Measurements from ENCODE around the gene TRAPPC5.

Gene TRAPPC5

DNA sequence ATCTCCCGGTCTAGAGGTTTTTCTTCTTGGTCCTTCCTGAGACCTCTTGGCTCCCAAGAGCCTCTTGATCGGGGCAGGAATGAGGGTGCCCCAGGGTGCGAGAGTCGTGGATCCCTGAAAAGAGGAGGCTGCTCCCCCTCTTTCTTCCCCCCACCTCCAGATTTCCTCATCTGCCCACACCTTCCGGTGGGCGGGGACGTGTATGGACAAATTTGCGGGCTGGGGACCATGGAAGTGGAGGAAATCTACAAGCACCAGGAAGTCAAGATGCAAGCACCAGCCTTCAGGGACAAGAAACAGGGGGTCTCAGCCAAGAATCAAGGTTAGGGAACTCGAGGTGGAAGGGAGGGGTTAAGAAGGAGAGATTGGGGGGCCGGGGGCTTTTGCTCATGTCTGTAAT lies 3.8 kb upstream of the TRAPPC5 start, which contains the start of gene MCEMP1:
Gene MCEMP1, plus strand, starts transcription at position 237 of the 400 bp plus-strand sequence. Its CDS starts 31 bp downstream, at position 268.
- Histone ChIP-seq H3K27me3 (ENCODE audit: insufficient read depth, poor library complexity, severe bottlenecking) (no peaks in the 10 kb centered on the region), H3K27ac (replicated peaks) (peak within 1 kb of the TSS; percentile 80), H3K4me3 (replicated peaks; ENCODE audit: insufficient read depth, low read length) (peak within 1 kb of the TSS; percentile 58)
- peak; percentile 89 to 93 for DNase-seq (ENCODE audit: low read depth in 1 of 2, low spot score in 1 of 2)
- TF ChIP-seq SPI1 (IDR thresholded peaks at IDR 0.05; ENCODE audit: borderline replicate concordance, low read depth) (no peak), REST (IDR thresholded peaks at IDR 0.05; ENCODE audit: insufficient replicate concordance, low read depth) (no peak), GABPA (IDR thresholded peaks at IDR 0.05; ENCODE audit: low read depth) (no peak), POLR2AphosphoS5 (IDR thresholded peaks at IDR 0.05; ENCODE audit: low read depth) (peak; percentile 65; the same call in 1 of the 2 replicates)
- TF ChIP-seq, protein P1, sequence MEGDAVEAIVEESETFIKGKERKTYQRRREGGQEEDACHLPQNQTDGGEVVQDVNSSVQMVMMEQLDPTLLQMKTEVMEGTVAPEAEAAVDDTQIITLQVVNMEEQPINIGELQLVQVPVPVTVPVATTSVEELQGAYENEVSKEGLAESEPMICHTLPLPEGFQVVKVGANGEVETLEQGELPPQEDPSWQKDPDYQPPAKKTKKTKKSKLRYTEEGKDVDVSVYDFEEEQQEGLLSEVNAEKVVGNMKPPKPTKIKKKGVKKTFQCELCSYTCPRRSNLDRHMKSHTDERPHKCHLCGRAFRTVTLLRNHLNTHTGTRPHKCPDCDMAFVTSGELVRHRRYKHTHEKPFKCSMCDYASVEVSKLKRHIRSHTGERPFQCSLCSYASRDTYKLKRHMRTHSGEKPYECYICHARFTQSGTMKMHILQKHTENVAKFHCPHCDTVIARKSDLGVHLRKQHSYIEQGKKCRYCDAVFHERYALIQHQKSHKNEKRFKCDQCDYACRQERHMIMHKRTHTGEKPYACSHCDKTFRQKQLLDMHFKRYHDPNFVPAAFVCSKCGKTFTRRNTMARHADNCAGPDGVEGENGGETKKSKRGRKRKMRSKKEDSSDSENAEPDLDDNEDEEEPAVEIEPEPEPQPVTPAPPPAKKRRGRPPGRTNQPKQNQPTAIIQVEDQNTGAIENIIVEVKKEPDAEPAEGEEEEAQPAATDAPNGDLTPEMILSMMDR (IDR thresholded peaks at IDR 0.05; ENCODE audit: insufficient read depth, low read length) = no peak

DNA sequence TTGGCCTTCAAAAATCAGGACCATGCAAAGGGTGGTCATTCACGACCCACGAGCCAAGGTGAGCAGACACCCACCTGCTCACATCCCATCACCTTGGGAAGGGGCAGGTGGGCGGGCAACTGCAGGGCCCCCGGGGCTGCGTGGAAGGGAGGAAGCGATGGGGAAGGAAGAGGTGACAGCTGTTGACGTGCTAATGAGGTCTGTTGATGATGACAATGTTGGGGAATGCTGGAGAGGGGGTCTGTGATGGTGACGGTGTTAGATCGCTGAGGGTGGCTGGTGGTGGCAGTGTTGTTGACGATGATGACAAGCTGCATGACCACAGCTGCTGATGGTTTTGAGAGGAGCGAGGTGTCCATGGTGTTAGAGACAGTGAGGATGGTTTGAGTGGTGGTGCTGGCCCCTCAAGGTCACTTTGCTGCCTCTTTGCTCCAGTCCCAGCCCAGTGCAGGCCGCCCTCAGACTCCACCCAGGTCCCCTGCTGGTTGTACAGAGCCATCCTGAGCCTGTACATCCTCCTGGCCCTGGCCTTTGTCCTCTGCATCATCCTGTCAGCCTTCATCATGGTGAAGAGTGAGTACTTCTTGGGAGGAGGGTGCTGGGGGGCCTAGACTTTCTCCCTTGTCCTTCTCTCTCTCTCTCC lies 2.8 kb upstream of the TRAPPC5 start:
- Histone ChIP-seq H3K27me3 (ENCODE audit: insufficient read depth, poor library complexity, severe bottlenecking) (no peaks in the 10 kb centered on the region), H3K4me3 (replicated peaks; ENCODE audit: insufficient read depth, low read length) (peak overlapping the region; percentile 58), H3K27ac (replicated peaks) (peak overlapping the region; percentile 80)
- DNase-seq (ENCODE audit: low read depth in 1 of 2, low spot score in 1 of 2) = peak in 1 of 2 experiments; percentile 39
- no peak for TF ChIP-seq REST (IDR thresholded peaks at IDR 0.05; ENCODE audit: insufficient replicate concordance, low read depth)
- no peak for TF ChIP-seq SPI1 (IDR thresholded peaks at IDR 0.05; ENCODE audit: borderline replicate concordance, low read depth)
- TF ChIP-seq POLR2AphosphoS5 (IDR thresholded peaks at IDR 0.05; ENCODE audit: low read depth) = no peak
- no peak for TF ChIP-seq GABPA (IDR thresholded peaks at IDR 0.05; ENCODE audit: low read depth)
- TF ChIP-seq, protein P1 (IDR thresholded peaks at IDR 0.05; ENCODE audit: insufficient read depth, low read length) = no peak

DNA sequence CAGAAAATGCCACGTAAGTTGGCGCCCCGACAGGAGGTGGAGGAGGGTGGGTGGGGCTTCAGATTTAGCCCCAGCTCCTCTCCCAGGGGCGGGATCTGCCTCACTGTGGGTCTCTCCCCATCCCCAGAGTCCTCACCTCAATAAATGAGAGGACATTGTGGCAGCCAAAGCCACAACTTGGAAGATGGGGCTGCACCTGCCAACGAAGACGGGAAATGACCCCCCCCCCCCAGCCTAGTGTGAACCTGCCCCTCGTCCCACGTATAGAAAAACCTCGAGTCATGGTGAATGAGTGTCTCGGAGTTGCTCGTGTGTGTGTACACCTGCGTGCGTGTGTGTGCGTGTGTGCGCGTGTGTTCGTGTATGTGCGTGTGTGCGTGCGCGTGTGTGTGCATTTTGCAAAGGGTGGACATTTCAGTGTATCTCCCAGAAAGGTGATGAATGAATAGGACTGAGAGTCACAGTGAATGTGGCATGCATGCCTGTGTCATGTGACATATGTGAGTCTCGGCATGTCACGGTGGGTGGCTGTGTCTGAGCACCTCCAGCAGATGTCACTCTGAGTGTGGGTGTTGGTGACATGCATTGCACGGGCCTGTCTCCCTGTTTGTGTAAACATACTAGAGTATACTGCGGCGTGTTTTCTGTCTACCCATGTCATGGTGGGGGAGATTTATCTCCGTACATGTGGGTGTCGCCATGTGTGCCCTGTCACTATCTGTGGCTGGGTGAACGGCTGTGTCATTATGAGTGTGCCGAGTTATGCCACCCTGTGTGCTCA lies 1.5 kb upstream of the TRAPPC5 start:
- peak; percentile 66 to 80 for DNase-seq (ENCODE audit: low read depth in 1 of 2, low spot score in 1 of 2)
- Histone ChIP-seq H3K27me3 (ENCODE audit: insufficient read depth, poor library complexity, severe bottlenecking) (no peaks in the 10 kb centered on the region), H3K27ac (replicated peaks) (peak overlapping the region; percentile 95), H3K4me3 (replicated peaks; ENCODE audit: insufficient read depth, low read length) (peak overlapping the region; percentile 58)
- no peak for TF ChIP-seq GABPA (IDR thresholded peaks at IDR 0.05; ENCODE audit: low read depth)
- TF ChIP-seq, protein P1 (IDR thresholded peaks at IDR 0.05; ENCODE audit: insufficient read depth, low read length) = peak; percentile 60
- no peak for TF ChIP-seq SPI1 (IDR thresholded peaks at IDR 0.05; ENCODE audit: borderline replicate concordance, low read depth)
